Activated CD8-positive, alpha-beta memory T cell treated with anti-CD3 and anti-CD28 coated beads for 48 hours (primary cell): ENCODE data around the gene ANKRD33B.
"Not testable (repeated sequence)": the region's sequence is repeated elsewhere in the genome, so short reads cannot be mapped to it uniquely, and the experiment has no call there.

Source experiments
- DNase-seq, 3 experiments: peaks; one replicate each; pipeline ENCODE4 v3.0.0-alpha.2; 2020; ENCODE audit warnings: low read depth in 2 of 3, low spot score in 2 of 3

Gene ANKRD33B

GRCh38 chr5:10556289-10556807, 7.5 kb upstream of the ANKRD33B start:
- DNase-seq, result no peak

DNA sequence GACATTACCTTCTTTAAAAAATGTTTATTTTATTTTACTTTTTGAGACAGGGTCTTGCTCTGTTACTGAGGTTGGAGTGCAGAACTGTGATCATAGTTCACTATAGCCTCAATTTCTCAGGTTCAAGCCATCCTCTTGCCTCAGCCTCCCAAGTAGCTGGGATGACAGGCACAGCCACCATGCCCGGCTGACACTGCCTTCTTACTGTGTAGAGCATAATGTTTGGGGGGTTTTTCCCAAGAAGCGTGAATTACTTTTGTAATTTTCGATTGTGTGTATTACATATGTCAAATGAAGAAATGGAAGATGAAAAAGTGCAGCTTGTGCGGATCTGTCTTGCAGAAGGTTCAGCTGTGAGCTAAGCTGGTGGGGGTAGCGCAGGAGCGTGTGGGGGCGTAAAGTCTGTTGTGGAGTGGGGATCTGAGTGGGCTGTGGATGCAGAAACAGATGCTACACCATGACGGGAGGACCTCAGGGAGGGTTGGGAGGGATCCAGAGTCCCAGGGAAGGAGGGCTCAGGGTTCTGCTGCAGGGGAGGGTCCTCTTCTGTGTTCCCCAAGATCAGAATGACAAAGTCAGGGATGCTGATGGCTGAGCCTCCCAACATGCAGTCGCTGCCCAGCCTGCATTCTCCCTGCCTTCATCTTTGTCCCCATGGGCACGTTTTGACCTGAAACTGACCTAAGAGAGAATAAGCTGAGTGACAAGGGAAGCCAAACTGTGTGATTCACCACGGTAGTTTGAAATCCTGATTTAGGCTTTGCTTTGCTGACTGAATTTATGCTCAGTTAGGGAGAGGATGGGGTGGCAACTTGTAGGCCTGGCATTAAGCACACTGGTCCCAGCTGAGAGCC, 6.8 kb upstream of the ANKRD33B start:
- DNase-seq, result no peak

DNA sequence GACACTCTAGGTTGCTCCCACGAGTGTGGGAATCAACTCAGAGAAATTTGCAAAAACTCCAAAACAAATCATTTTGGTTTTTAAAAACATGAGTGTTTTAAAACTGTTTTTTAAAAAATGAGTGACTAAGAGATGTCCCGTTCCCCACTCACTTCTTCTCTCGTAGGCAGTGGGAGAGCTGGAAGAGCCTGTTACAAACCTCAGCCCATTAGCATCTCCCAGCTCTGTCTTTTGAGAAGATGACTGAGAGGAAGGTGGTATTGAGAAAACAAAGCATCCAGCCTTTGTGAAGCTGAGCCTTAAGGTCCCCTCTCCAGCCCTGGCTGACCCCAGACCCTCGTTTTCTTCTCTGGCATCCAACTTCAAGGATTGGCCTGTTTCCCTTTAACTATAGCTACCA, 4.7 kb upstream of the ANKRD33B start:
- no peak for DNase-seq

DNA sequence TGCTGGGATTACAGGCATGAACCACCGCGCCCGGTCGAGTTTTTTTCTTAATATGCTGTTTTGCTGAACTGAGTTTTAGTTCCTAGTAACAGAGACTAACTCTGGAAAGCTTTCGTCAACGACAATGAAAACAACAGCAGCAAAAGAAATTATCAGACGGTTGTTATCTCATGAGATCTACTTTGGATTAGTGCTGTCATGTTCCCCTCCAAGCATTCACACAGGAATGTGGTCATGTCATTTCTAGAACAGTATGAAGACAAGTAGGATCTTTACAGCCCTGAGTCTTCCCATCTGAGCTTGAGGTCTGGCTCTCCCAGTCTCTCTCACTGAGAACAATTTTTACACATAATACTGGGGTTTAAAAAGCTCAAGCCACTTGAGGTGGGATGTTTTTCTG, 4.0 kb upstream of the ANKRD33B start:
- DNase-seq, result no peak

GRCh38 chr5:10562201-10563109, 1.4 kb upstream of the ANKRD33B start:
- no peak for DNase-seq

DNA sequence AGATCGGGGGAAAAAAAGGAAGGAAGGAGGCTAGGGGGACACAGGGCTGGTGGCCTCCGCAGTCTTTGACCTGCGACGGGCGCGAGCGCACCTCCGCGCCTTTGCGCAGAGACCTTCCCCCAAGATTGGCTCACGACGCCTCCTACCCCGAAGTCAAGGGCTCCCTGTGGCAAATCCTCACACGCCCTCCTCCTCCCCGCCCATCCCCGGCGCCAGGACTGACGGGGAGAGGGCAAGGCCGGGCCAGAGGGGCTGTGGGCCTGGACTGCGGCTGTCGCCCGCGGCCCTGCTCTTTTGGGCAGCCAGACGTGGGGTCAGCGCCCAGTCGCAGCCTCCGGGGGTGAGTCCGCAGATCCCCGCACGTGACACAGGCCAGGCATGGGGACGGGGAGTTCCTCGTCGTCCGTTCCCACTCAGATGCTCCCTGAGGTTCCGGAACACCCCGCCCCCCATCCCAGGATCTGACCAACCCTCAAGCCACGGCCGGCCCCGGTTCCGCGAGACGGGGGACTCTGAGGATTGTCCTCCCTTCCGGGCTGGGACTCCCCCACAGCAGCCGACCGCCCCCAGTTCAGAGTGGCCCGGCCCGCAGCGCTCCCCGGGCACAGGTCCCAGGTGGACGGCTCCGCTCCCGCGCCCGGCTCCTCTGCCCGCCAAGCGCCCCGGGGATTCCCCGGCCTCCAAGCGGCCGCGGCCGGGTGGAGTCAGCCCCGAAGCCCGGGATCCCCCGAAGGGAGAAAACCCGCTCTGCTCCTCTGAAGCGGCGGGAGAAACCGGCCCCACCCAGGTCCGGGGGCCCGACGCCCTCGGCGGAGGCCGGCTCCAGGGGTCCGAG, 543 bp upstream of the ANKRD33B start:
- DNase-seq, result peak; percentile 22 to 46 (median 43)

GRCh38 chr5:10564838-10565784, 1.2 kb downstream of the ANKRD33B start:
- peak in 1 of 3 experiments; percentile 15 for DNase-seq

DNA sequence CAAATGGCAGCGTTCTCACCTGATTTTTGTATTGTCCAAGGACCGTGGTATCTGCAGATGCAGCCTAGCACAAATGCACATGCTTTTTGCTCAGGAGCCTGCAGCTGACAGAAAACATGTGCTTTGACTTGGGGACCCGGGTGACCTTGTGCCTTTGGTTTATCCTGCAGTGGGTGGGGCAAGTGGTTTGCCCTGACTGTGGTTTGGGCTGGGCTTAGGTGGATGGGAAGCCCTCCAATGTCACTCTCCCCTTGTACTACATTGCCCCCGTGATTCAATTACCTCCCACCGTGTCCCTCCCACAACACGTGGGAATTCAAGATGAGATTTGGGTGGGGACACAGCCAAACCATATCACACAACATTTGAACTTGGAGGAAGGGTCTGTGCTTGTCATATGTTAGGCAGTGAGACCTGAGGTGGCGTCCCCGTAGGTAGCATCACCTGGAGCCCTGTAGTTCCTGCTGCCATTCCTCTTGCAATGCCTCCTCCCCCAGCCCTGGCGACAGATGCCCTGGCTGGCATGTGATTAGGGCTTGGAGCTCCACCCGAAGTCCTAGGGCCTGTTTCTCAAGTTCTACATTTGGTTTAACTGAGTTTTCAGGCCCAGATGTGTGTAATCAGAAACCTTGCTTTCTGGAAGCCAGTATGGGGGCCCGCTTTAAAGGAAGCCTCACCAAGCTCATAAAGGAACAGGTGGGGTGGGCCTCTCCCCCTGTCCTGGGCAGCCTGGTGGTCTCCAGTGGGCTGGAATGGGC, 2.1 kb downstream of the ANKRD33B start:
- no peak for DNase-seq

- no peak for DNase-seq
Measured at GRCh38 chr5:10566543-10567068, 2.7 kb downstream of the ANKRD33B start.

- DNase-seq, result no peak
Measured at GRCh38 chr5:10567121-10567591, 3.3 kb downstream of the ANKRD33B start.

- DNase-seq, result no peak
Measured at GRCh38 chr5:10567781-10568321, 4.0 kb downstream of the ANKRD33B start.

- DNase-seq, result not testable (repeated sequence)
Measured at GRCh38 chr5:10570540-10570939, 6.7 kb downstream of the ANKRD33B start.

DNA sequence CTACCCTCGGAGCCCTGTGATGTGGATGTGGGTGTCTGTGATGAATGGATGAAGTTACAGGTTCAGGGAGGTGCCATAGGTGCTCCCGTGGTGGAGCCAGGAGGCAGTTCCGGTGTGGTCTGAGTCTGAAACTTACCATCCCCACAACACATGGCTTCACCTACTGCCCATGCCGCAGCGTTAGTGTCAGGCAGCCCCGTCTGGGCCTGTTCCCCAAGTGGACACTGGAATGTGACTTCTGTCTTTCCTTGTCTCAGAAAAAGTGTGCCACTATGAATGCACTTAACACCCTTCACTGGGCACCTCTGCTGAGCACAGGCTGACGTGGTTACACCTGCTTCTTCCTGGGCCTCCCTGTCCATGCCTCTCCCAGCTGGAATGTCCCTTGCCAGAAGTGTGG, 8.6 kb downstream of the ANKRD33B start:
- DNase-seq, result no peak

DNA sequence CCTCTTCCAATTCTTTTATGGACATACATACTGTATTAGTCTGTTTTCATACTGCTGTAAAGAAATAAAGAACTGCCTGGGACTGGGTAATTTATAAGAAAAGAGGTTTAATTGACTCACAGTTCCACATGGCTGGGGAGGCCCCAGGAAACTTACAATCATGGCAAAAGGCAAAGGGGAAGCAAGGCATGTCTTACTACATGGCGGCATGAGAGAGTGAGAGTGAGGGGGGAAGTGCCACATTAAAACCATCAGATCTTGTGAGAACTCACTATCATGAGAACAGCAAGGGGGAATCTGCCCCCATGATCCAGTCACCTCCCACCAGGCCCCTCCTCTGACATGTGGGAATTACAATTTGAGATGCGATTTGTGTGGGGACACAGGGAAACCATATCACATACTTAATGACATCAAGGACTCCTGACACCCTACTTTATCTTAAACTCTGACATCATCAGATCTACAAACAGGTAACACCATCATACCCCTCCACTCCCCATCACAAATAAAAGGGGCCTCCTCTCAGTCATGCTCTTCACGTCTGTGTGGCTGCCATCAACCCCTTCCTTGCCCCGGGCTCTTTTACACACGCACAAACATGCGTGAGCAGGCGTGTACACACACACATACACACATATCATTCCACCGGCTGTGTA, 9.7 kb downstream of the ANKRD33B start:
- no peak for DNase-seq

DNA sequence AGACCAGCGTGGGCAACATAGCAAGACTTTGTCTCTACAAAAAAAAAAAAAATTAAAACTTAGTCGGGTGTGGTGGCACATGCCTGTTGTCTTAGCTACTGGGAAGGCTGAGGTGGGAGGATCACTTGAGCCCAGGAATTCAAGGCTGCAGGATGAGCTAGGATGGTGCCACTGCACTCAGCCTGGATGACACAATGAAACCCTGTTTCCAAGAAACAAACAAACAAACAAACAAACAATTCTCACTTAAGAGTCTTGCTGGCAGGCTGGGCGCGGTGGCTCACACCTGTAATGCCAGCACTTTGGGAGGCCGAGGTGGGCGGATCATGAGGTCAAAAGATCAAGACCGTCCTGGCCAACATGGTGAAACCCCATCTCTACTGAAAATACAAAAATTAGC, 11.0 kb downstream of the ANKRD33B start:
- DNase-seq, result not testable (repeated sequence)

GRCh38 chr5:10576121-10576789, 12.4 kb downstream of the ANKRD33B start:
- no peak for DNase-seq

GRCh38 chr5:10576790-10577189, 12.9 kb downstream of the ANKRD33B start:
- no peak for DNase-seq
